ENCODE measurements around the gene LONRF2. TPM values are rescaled to one million over a fixed set of nuclear protein-coding genes. Genes with fewer than 3 reads are reported as not detected.

LONRF2 gene
- total RNA-seq, 1 donor from 2014 or later: 0.45 TPM

DNA sequence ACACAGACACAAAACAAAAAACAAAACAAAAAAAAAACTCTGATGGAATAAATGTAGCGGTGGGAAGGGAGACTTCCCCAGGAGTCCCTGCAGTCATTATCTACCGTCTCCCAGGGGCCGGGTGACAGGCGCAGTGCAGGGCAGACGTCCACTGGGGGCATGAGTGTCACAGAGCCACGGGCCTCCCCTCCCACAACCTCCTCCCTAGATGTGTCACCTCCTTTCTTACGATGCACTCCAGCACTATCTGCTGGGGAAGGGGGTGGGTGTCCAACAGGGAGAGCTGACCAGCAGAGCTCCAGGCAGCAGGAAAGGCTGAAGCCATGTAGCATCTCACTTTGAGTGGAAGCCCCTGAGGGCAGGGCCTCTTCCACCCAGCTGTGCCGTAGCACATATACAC is 84.5 kb downstream of the LONRF2 start:
- Mint-ChIP-seq H3K4me3 (ENCODE audit: unreplicated experiment) (no peak overlapping the region), H3K36me3 (ENCODE audit: low read depth, unreplicated experiment) (no peaks in the 10 kb centered on the region), H3K27me3 (ENCODE audit: low read depth, unreplicated experiment) (peaks cover 17% of the 10 kb centered on the region), H3K4me1 (ENCODE audit: low read depth, unreplicated experiment) (peaks cover 16% of the 10 kb centered on the region), H3K27ac (ENCODE audit: unreplicated experiment) (no peak overlapping the region), H3K9me3 (ENCODE audit: unreplicated experiment) (no peaks in the 10 kb centered on the region)
- H3K27ac ChIP-seq (ENCODE audit: low read depth, low read length): no peak overlapping the region
- H3K4me3 ChIP-seq (ENCODE audit: insufficient read depth, low read depth, low read length): no peak overlapping the region
- no peaks in the 10 kb centered on the region for H3K36me3 ChIP-seq (ENCODE audit: insufficient read depth, low read length)
- TF ChIP-seq, protein P1, sequence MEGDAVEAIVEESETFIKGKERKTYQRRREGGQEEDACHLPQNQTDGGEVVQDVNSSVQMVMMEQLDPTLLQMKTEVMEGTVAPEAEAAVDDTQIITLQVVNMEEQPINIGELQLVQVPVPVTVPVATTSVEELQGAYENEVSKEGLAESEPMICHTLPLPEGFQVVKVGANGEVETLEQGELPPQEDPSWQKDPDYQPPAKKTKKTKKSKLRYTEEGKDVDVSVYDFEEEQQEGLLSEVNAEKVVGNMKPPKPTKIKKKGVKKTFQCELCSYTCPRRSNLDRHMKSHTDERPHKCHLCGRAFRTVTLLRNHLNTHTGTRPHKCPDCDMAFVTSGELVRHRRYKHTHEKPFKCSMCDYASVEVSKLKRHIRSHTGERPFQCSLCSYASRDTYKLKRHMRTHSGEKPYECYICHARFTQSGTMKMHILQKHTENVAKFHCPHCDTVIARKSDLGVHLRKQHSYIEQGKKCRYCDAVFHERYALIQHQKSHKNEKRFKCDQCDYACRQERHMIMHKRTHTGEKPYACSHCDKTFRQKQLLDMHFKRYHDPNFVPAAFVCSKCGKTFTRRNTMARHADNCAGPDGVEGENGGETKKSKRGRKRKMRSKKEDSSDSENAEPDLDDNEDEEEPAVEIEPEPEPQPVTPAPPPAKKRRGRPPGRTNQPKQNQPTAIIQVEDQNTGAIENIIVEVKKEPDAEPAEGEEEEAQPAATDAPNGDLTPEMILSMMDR (IDR thresholded peaks at IDR 0.05; ENCODE audit: insufficient read depth, low read depth, low read length): no peak
- TF ChIP-seq EZH2 (IDR thresholded peaks at IDR 0.05; ENCODE audit: insufficient read depth, low read length): no peak
- H2AFZ ChIP-seq (ENCODE audit: low read depth, low read length): no peak overlapping the region
- no peaks in the 10 kb centered on the region for H4K20me1 ChIP-seq (ENCODE audit: insufficient read depth, low read length)
- no peak for FAIRE-seq
- no peaks in the 10 kb centered on the region for H3K79me2 ChIP-seq (ENCODE audit: insufficient read depth, low read length)
- no peak overlapping the region for H3K9ac ChIP-seq (ENCODE audit: low read length)
- no peak overlapping the region for H3K4me2 ChIP-seq (ENCODE audit: low read length)
- peaks cover 10% of the 10 kb centered on the region for H3K4me1 ChIP-seq (ENCODE audit: insufficient read depth, low read length)
- no peaks in the 10 kb centered on the region for H3K27me3 ChIP-seq (ENCODE audit: insufficient read depth, low read length)
- H3K9me3 ChIP-seq (ENCODE audit: insufficient read depth, low read depth, low read length): no peaks in the 10 kb centered on the region
- no peak for DNase-seq (ENCODE audit: low read depth)

DNA sequence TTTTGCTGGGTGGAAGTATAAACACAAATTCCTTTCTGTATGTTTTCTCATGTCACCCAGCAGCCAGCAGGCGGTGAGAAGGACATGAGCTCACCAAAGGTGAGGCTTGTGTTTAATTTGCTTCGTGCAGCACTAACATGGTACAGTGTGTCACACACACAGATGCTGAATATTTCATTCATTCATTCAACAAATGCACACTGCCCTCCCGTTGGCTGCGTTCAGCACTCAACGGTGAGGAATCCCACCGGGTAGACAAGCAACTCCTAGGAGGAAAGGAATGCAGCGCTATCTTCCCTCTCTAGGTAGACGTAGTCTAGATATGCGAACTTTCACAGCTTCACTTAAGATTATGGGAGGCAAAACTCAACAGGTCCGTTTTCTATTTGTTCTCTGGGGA is 85.1 kb downstream of the LONRF2 start:
- H3K9ac ChIP-seq (ENCODE audit: low read length): no peak overlapping the region
- TF ChIP-seq EZH2 (IDR thresholded peaks at IDR 0.05; ENCODE audit: insufficient read depth, low read length): no peak
- TF ChIP-seq, protein P1 (IDR thresholded peaks at IDR 0.05; ENCODE audit: insufficient read depth, low read depth, low read length): no peak
- no peak overlapping the region for H3K4me2 ChIP-seq (ENCODE audit: low read length)
- no peaks in the 10 kb centered on the region for H3K79me2 ChIP-seq (ENCODE audit: insufficient read depth, low read length)
- H3K36me3 Mint-ChIP-seq (ENCODE audit: low read depth, unreplicated experiment): no peaks in the 10 kb centered on the region
- FAIRE-seq (no peak), DNase-seq (ENCODE audit: low read depth) (no peak)
- H3K9me3 Mint-ChIP-seq (ENCODE audit: unreplicated experiment): no peaks in the 10 kb centered on the region
- H3K27me3 Mint-ChIP-seq (ENCODE audit: low read depth, unreplicated experiment): peaks cover 13% of the 10 kb centered on the region
- peaks cover 8% of the 10 kb centered on the region for H3K4me1 ChIP-seq (ENCODE audit: insufficient read depth, low read length)
- H3K27ac ChIP-seq (ENCODE audit: low read depth, low read length): no peak overlapping the region
- no peaks in the 10 kb centered on the region for H4K20me1 ChIP-seq (ENCODE audit: insufficient read depth, low read length)
- H3K4me1 Mint-ChIP-seq (ENCODE audit: low read depth, unreplicated experiment): peaks cover 16% of the 10 kb centered on the region
- no peak overlapping the region for H3K4me3 Mint-ChIP-seq (ENCODE audit: unreplicated experiment)
- H3K9me3 ChIP-seq (ENCODE audit: insufficient read depth, low read depth, low read length): no peaks in the 10 kb centered on the region
- no peak overlapping the region for H3K4me3 ChIP-seq (ENCODE audit: insufficient read depth, low read depth, low read length)
- no peaks in the 10 kb centered on the region for H3K27me3 ChIP-seq (ENCODE audit: insufficient read depth, low read length)
- H3K36me3 ChIP-seq (ENCODE audit: insufficient read depth, low read length): no peaks in the 10 kb centered on the region
- H3K27ac Mint-ChIP-seq (ENCODE audit: unreplicated experiment): no peak overlapping the region
- H2AFZ ChIP-seq (ENCODE audit: low read depth, low read length): no peak overlapping the region

DNA sequence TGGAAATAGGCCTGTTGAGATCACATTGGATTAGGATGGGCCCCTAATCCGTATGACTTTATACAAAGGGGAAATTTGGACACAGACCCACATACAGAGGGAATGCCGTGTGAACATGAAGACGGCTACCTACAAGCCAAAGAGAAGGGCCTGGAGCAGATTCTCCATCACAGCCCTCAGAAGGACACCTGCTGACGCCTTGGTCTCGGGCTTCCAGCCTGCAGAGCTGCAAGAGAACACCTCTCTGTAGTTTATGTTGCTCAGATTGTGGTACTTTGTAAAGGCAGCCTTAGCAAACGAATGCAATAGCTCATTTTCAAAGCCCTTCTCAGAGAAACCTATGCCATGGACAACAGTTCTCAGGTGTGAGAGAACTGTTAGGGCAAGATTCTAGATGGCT is 86.1 kb downstream of the LONRF2 start:
- Histone ChIP-seq H3K9me3 (ENCODE audit: insufficient read depth, low read depth, low read length) (no peaks in the 10 kb centered on the region), H3K79me2 (ENCODE audit: insufficient read depth, low read length) (no peaks in the 10 kb centered on the region), H3K9ac (ENCODE audit: low read length) (no peak overlapping the region), H3K27ac (ENCODE audit: low read depth, low read length) (no peak overlapping the region), H3K4me3 (ENCODE audit: insufficient read depth, low read depth, low read length) (no peak overlapping the region), H3K36me3 (ENCODE audit: insufficient read depth, low read length) (no peaks in the 10 kb centered on the region), H3K4me2 (ENCODE audit: low read length) (no peak overlapping the region), H2AFZ (ENCODE audit: low read depth, low read length) (no peak overlapping the region), H3K27me3 (ENCODE audit: insufficient read depth, low read length) (no peaks in the 10 kb centered on the region), H4K20me1 (ENCODE audit: insufficient read depth, low read length) (no peaks in the 10 kb centered on the region), H3K4me1 (ENCODE audit: insufficient read depth, low read length) (peaks cover 8% of the 10 kb centered on the region)
- H3K9me3 Mint-ChIP-seq (ENCODE audit: unreplicated experiment): peaks cover 2% of the 10 kb centered on the region
- no peaks in the 10 kb centered on the region for H3K36me3 Mint-ChIP-seq (ENCODE audit: low read depth, unreplicated experiment)
- H3K27ac Mint-ChIP-seq (ENCODE audit: unreplicated experiment): no peak overlapping the region
- H3K27me3 Mint-ChIP-seq (ENCODE audit: low read depth, unreplicated experiment): peaks cover 11% of the 10 kb centered on the region
- DNase-seq (ENCODE audit: low read depth) (no peak), FAIRE-seq (no peak)
- TF ChIP-seq, protein P1 (IDR thresholded peaks at IDR 0.05; ENCODE audit: insufficient read depth, low read depth, low read length): no peak
- no peak for TF ChIP-seq EZH2 (IDR thresholded peaks at IDR 0.05; ENCODE audit: insufficient read depth, low read length)
- H3K4me1 Mint-ChIP-seq (ENCODE audit: low read depth, unreplicated experiment): peaks cover 16% of the 10 kb centered on the region
- no peak overlapping the region for H3K4me3 Mint-ChIP-seq (ENCODE audit: unreplicated experiment)

Measured in astrocyte (in vitro differentiated cells and primary cell).